SK-N-MC (cell line): ENCODE measurements around the gene ATXN7L1.

ENCODE experiments used
- DNase-seq: peaks from one replicate; pipeline ENCODE4 v3.0.0-alpha.2; 2011; ENCODE audit warnings: low read depth, low spot score
- H3K27ac ChIP-seq: fragments of 200-600 bp; sonication (generic); 2 replicates; pipeline ENCODE4 v1.5.1; 2016; ENCODE audit warnings: mixed run types
- H3K36me3 ChIP-seq: fragments of 200-600 bp; sonication (generic); 2 replicates; pipeline ENCODE4 v1.6.1; 2017; ENCODE audit warnings: antibody characterized with exemption, low read length, mixed read lengths; ENCODE audit not compliant: insufficient read depth
- H3K4me3 ChIP-seq: fragments of 200-600 bp; sonication (generic); 2 replicates; pipeline ENCODE4 v1.5.1; 2016
- H3K9ac ChIP-seq: fragments of 200-600 bp; sonication (generic); 2 replicates; pipeline ENCODE4 v1.8.0; 2017; ENCODE audit warnings: mixed run types, mixed read lengths; ENCODE audit not compliant: insufficient read length
- H3K9me3 ChIP-seq: fragments of 200-600 bp; sonication (generic); 2 replicates; pipeline ENCODE4 v1.6.1; 2017; ENCODE audit warnings: low read depth, mild to moderate bottlenecking, antibody characterized with exemption, low read length, moderate library complexity, mixed read lengths
- EZH2 ChIP-seq: fragments of 200-600 bp; sonication (generic); IDR thresholded peaks from one replicate; pipeline ENCODE4 v1.6.1; 2017; ENCODE audit warnings: antibody characterized with exemption
- FOXP2 ChIP-seq: optimal IDR thresholded peaks from 2 replicates; pipeline ENCODE3; 2011; ENCODE audit warnings: mild to moderate bottlenecking, moderate library complexity; ENCODE audit not compliant: insufficient read depth; ENCODE audit errors: extremely low read length, control extremely low read depth
- POLR2AphosphoS5 ChIP-seq: IDR thresholded peaks from 2 replicates; pipeline ENCODE4 v1.6.1; 2012; ENCODE audit warnings: mild to moderate bottlenecking, low read depth, low read length, borderline replicate concordance

The ATXN7L1 gene

DNA sequence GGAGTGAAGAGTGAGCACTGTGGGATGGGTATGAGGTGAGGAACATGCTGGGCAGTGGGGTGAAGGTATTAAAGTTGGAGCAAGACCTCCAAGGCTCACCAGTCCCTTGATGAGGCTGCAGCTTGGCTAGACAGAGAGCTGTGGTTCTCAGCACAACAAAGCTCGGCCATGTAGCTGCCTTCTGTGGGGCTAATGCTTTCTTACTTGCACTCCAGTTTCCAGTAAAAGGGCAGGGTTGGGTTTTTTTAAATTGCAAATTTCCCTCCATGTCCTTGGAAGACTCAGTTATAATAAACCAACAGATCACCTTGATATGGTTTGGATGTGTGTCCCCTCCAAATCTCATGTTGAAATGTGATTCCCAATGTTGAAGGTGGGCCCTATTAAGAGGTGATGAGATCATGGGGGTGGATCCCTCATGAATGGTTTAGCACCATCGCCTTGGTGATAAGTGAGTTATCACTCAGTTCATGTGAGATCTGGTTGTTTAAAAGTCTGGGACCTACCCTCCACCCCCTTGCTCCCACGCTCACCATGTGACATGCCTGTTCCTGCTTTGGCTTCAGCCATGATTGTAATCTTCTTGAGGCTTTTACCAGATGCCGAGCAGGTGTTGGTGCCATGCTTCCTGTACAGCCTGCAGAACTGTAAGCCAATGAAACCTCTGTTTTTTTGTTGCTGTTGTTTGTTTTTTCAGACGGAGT, 55.9 kb downstream of the ATXN7L1 start:
- DNase-seq, result no peak
- H3K9ac ChIP-seq, result no peak overlapping the region

DNA sequence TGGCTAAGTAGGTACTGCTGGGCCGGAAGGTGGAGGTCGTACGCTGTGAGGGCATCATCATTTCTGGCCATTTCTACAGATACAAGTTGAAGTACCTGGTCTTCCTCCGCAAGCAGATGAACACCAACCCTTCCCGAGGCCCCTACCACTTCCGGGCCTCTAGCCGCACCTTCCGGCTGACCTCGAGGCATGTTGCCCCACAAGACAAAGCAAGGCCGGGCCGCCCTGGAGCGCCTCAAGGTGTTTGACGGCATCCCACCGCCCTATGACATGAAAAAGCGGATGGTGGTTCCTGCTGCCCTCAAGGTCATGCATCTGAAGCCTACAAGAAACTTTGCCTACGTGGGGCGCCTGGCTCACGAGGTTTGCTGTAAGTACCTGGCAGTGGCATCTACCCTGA, 56.8 kb downstream of the ATXN7L1 start:
- Histone ChIP-seq H3K27ac (no peak overlapping the region), H3K36me3 (no peaks in the 10 kb centered on the region), H3K9ac (no peak overlapping the region), H3K4me3 (no peak overlapping the region), H3K9me3 (no peaks in the 10 kb centered on the region)
- no peak for TF ChIP-seq POLR2AphosphoS5
- no peak for TF ChIP-seq EZH2
- TF ChIP-seq FOXP2, result no peak
- DNase-seq, result no peak

More for the DNA sequence above, 55.9 kb downstream of the ATXN7L1 start:
- TF ChIP-seq EZH2 (no peak), POLR2AphosphoS5 (no peak), FOXP2 (no peak)
- Histone ChIP-seq H3K9me3 (no peaks in the 10 kb centered on the region), H3K36me3 (no peaks in the 10 kb centered on the region), H3K4me3 (no peak overlapping the region), H3K27ac (no peak overlapping the region)

DNA sequence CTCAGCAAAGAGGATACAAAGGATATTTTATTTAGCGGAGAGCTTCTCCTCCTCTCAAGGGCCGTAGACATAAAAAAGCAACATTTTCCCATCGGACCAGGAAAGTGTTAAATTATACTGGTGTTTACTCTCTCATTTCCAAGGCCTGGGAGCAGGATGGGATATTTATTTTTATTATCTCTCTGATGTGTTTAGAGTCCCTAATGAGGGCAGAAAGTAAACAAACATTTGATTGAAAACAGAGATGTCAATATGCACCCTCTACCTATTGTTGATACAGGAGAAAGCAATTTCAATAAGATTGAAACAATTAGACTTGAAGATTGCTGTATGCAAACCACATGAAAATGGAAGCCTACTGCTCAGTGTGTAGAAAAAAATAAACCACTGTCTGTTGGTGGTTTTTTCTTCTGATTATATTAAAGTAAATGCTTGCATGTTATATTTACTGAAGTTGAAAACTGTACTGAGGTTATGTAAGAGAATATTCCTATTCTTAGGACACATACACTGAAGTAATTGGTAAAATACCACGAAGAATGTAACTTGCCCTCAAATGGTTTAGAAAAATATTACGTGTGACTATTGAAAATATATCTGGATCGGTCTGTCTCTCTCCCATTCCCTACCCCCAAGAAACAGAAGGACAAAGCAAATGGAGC, 59.3 kb downstream of the ATXN7L1 start:
- H3K9me3 ChIP-seq, result no peaks in the 10 kb centered on the region
- DNase-seq, result no peak
- H3K9ac ChIP-seq, result no peak overlapping the region
- H3K36me3 ChIP-seq, result no peaks in the 10 kb centered on the region
- H3K27ac ChIP-seq, result peak overlapping the region; percentile 77
- no peak for TF ChIP-seq POLR2AphosphoS5
- TF ChIP-seq FOXP2, result no peak
- no peak for TF ChIP-seq EZH2
- peak overlapping the region; percentile 56 for H3K4me3 ChIP-seq

DNA sequence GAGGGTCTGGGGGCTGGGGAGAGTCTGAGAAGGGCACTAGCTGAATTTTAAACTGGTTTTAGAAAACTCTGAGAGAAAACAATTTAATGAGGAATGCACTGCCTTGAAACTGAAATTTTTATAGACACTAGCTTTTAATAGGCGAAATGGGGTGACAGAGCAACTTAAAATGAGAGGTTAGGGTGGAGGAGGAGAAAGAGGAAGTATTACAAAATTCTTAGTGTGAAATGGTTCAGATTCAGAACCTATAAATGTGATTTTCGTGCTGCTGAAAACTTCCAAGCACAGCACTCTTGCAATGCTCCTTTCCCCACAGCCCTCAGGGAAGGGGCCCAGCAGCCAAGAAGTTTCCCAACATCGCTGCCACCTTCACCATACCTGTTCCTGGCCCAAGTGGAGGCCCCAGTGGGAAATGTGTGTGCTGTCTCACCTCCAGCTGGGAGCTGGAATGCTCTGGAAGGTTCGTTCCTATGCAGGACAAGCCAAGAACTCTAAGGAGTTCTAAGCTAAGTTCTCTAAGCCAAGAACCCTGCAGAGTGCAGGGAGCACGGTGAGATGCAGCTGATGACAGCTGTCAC, 60.0 kb downstream of the ATXN7L1 start:
- no peak overlapping the region for H3K9ac ChIP-seq
- no peaks in the 10 kb centered on the region for H3K9me3 ChIP-seq
- no peaks in the 10 kb centered on the region for H3K36me3 ChIP-seq
- TF ChIP-seq FOXP2 (no peak), POLR2AphosphoS5 (no peak), EZH2 (no peak)
- peak overlapping the region; percentile 56 for H3K4me3 ChIP-seq
- DNase-seq, result peak; percentile 26
- peak overlapping the region; percentile 77 for H3K27ac ChIP-seq

DNA sequence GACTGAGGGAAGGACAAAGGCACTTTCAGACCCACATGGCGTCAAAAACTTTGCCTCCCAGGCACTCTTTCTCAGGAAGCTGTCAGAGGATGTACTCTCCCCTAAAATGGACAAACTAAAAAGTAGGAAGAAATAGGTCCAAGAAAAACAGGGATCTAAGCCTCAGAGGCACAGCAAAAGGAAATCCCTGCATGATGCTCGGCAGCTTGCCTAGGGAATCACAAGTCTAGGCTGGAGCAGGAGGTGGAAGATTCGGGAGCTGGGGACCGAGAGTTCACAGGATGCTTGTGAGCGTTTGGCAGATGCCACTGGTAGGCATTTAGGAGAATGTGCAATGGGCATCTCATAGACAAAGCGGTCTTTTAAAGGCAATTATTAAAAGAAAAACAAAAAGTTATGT, 60.8 kb downstream of the ATXN7L1 start:
- DNase-seq, result no peak
- peak overlapping the region; percentile 77 for H3K27ac ChIP-seq
- H3K36me3 ChIP-seq, result no peaks in the 10 kb centered on the region
- H3K4me3 ChIP-seq, result peak overlapping the region; percentile 56; the same call in 1 of the 2 replicates
- TF ChIP-seq EZH2, result no peak
- no peak for TF ChIP-seq FOXP2
- TF ChIP-seq POLR2AphosphoS5, result no peak
- no peak overlapping the region for H3K9ac ChIP-seq
- no peaks in the 10 kb centered on the region for H3K9me3 ChIP-seq

DNA sequence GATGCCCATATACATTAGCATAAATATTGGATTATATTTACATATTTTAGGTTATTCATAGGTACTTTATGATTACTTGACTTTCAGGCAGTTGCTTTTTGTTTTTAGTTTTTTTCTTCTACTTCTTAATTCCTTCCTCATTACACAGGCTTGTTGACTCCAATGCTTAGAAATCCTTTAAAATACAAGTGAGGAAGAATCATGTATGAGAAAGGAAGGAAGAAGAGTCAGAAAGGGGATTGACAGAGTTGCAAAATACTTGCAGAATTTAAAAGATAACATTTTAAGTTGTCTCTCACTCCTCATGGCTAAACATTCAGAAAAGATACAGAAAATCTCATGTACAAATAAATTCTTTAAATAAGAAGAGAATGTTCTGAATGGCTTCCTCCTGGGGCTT, 61.9 kb downstream of the ATXN7L1 start:
- no peaks in the 10 kb centered on the region for H3K9me3 ChIP-seq
- TF ChIP-seq POLR2AphosphoS5 (no peak), FOXP2 (no peak), EZH2 (no peak)
- H3K4me3 ChIP-seq, result no peak overlapping the region
- no peak for DNase-seq
- H3K9ac ChIP-seq, result no peak overlapping the region
- H3K36me3 ChIP-seq, result no peaks in the 10 kb centered on the region
- no peak overlapping the region for H3K27ac ChIP-seq

DNA sequence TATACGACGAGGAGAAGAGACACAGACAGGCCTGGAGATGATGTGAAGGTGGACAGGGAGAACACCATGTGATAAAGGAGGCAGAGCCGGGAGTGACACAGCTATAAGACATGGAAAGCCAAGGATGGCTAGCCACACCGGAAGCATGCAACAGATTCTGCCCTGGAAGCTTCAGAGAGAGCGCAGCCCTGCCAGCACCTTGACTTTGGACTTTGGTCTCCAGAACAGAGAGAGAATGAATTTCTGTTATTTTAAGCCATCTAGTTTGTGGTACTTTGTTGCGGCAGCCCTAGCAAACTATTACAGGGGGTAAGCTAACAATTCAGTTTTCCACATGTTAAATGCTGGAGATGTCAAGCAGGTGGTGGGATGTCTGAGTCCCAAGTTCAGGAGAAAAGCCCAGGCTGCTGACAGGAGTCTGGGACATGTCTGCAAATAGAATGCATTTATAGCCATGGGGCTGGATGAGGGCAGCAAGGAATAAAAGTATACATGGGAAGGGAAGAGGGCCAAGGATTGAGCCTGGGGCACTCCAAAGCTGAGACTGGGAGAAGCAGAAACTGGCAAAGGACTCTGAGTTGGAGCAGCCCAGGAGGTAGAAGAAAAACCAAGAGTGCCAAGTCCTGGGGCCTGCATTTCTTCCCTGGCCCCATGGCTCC, 65.1 kb downstream of the ATXN7L1 start:
- Histone ChIP-seq H3K4me3 (no peak overlapping the region), H3K9ac (no peak overlapping the region), H3K27ac (no peak overlapping the region), H3K9me3 (no peaks in the 10 kb centered on the region), H3K36me3 (no peaks in the 10 kb centered on the region)
- no peak for DNase-seq
- no peak for TF ChIP-seq EZH2
- TF ChIP-seq POLR2AphosphoS5, result no peak
- TF ChIP-seq FOXP2, result no peak

DNA sequence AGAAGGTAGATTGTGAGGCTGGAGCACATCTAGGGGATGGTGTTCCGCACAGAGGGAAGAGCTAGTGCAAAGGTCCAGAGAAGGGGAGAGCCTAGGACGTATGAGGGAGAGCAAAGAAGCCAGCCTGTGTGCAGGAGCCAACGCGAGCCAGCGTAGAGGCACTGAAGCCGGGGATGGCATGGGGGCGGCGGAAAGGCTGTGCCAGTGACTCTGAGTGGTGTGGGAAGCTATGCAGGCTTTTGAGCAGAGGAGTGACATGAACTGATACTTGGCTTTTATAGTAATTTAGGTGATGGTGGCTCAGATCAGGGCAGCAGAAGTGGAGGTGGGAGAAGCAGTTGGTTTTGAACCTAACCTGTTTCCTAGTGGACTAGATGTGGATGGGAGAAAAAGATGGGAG, 65.8 kb downstream of the ATXN7L1 start:
- no peak overlapping the region for H3K4me3 ChIP-seq
- H3K27ac ChIP-seq, result no peak overlapping the region
- DNase-seq, result no peak
- H3K9ac ChIP-seq, result no peak overlapping the region
- TF ChIP-seq FOXP2 (no peak), EZH2 (no peak), POLR2AphosphoS5 (no peak)
- no peaks in the 10 kb centered on the region for H3K9me3 ChIP-seq
- no peaks in the 10 kb centered on the region for H3K36me3 ChIP-seq
